ENCODE measurements around the gene PLK3.

GRCh38 chr1:44827197-44828002 lies 27.2 kb downstream of the PLK3 start:
- TF ChIP-seq, protein P1, sequence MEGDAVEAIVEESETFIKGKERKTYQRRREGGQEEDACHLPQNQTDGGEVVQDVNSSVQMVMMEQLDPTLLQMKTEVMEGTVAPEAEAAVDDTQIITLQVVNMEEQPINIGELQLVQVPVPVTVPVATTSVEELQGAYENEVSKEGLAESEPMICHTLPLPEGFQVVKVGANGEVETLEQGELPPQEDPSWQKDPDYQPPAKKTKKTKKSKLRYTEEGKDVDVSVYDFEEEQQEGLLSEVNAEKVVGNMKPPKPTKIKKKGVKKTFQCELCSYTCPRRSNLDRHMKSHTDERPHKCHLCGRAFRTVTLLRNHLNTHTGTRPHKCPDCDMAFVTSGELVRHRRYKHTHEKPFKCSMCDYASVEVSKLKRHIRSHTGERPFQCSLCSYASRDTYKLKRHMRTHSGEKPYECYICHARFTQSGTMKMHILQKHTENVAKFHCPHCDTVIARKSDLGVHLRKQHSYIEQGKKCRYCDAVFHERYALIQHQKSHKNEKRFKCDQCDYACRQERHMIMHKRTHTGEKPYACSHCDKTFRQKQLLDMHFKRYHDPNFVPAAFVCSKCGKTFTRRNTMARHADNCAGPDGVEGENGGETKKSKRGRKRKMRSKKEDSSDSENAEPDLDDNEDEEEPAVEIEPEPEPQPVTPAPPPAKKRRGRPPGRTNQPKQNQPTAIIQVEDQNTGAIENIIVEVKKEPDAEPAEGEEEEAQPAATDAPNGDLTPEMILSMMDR (IDR thresholded peaks at IDR 0.05; ENCODE audit: low read depth, low read length): no peak
- TF ChIP-seq EZH2phosphoT487 (IDR thresholded peaks at IDR 0.05; ENCODE audit: low read depth): no peak
